HG03457 (cell line): ENCODE data around the gene CHST2.

ENCODE experiments used
- ATAC-seq: cut with Tn5 transposase; IDR thresholded peaks from one replicate; pipeline ENCODE4 v1.9.1; 2021; ENCODE audit warnings: moderate number of reproducible peaks; ENCODE audit not compliant: unreplicated experiment

The CHST2 gene

GRCh38 chr3:143098032-143098764 is 21.4 kb upstream of the CHST2 start:
- no peak for ATAC-seq

GRCh38 chr3:143099210-143099609 is 20.4 kb upstream of the CHST2 start:
- ATAC-seq = no peak

DNA sequence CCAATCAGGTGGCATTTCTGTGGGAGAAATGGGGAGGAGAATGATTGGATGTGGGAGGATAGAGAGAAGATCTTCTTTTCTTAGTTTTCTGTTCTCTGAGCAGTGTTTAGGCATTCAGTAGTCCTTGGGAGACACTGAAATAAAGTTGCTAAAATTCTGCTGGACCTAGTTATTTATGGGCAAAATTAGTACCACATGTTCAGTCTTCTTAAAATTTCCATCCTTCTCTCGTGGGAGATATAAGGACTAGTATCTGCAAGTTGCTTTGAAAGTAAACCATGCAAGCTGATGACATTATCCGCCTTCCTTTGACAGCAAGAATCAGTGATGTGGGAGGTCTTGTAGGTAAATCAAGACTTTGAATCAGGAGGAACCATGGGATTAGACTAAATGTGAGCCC is 19.9 kb upstream of the CHST2 start:
- no peak for ATAC-seq

GRCh38 chr3:143100451-143100850 is 19.1 kb upstream of the CHST2 start:
- no peak for ATAC-seq

GRCh38 chr3:143101792-143102381 is 17.7 kb upstream of the CHST2 start:
- no peak for ATAC-seq

DNA sequence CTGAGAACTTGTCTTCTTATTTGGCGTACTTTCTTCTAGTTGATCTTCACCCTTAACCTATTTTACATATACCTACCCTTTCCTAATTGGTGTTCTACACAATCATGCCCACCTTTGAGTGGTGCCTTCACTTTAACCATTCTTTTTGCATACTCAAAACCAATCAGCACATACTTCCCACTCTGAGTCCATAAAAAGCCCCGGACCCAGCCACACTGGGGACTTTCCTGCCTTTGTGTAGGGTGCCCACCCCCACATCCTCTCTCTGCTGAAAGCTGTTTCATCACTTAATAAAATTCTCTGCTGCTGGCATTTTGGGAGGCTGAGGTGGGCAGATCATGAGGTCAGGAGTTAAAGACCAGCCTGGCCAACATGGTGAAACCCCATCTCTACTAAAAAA is 15.9 kb upstream of the CHST2 start:
- ATAC-seq = no peak

- ATAC-seq = no peak
Observed at GRCh38 chr3:143105170-143105569, 14.4 kb upstream of the CHST2 start.

DNA sequence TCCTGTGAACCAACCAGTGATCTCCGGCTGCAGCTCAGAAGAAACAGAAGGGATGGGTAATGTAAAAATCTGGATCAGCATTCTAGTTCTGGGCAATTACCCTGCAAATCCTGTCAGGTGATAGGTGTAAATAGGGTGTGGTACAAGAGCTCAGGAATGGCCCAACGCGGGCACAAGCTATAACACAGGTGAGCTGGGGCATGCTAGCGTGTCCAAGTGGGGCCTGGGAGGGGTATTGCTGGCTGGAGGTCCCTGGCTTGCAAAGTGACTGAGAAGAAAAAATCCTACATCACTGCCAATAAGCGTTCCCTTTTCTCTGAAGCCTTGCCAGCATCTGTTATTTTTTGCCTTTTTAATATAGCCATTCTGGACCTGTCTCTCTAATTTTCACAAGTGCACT is 9.7 kb upstream of the CHST2 start:
- no peak for ATAC-seq

DNA sequence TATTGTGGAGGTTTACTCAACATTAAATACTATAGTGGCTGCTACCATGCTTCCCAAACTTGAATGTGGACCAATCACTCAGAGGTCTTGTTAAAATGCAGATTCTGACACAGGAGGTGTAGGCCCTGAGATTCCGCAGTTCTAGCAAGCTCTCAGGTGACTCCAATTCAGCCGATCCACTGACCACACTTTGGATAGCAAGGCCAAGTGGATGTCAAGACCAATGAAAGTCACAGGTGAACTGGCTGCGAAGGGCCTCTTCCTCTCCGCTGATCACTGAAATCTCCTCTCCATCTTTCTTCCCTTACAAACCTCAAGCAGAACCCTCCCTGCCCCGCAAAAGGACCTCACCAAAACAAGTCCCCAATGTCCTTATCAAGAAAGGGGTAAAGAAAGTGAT is 9.2 kb upstream of the CHST2 start:
- ATAC-seq = no peak

- ATAC-seq = no peak
Observed at GRCh38 chr3:143118630-143119008, 952 bp upstream of the CHST2 start.

- no peak for ATAC-seq
Observed at GRCh38 chr3:143119974-143120715, 574 bp downstream of the CHST2 start.

DNA sequence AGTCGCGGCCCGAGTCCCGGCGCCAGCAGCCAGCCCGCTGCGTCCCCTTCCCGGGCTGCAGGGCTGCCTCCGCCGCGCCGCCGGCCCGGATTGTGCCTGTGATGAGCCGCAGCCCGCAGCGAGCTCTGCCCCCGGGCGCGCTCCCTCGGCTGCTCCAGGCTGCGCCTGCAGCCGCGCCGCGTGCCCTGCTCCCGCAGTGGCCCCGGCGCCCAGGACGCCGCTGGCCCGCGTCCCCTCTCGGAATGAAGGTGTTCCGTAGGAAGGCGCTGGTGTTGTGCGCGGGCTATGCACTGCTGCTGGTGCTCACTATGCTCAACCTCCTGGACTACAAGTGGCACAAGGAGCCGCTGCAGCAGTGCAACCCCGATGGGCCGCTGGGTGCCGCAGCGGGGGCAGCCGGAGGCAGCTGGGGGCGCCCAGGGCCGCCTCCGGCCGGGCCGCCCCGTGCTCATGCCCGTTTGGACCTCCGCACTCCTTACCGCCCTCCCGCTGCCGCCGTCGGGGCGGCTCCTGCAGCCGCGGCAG is 1.2 kb downstream of the CHST2 start:
- no peak for ATAC-seq

DNA sequence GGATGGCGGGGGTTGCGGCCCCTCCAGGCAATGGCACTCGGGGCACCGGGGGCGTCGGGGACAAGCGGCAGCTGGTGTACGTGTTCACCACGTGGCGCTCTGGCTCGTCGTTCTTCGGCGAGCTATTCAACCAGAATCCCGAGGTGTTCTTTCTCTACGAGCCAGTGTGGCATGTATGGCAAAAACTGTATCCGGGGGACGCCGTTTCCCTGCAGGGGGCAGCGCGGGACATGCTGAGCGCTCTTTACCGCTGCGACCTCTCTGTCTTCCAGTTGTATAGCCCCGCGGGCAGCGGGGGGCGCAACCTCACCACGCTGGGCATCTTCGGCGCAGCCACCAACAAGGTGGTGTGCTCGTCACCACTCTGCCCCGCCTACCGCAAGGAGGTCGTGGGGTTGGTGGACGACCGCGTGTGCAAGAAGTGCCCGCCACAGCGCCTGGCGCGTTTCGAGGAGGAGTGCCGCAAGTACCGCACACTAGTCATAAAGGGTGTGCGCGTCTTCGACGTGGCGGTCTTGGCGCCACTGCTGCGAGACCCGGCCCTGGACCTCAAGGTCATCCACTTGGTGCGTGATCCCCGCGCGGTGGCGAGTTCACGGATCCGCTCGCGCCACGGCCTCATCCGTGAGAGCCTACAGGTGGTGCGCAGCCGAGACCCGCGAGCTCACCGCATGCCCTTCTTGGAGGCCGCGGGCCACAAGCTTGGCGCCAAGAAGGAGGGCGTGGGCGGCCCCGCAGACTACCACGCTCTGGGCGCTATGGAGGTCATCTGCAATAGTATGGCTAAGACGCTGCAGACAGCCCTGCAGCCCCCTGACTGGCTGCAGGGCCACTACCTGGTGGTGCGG is 1.9 kb downstream of the CHST2 start:
- no peak for ATAC-seq

GRCh38 chr3:143122089-143122430 is 2.5 kb downstream of the CHST2 start:
- ATAC-seq = no peak

DNA sequence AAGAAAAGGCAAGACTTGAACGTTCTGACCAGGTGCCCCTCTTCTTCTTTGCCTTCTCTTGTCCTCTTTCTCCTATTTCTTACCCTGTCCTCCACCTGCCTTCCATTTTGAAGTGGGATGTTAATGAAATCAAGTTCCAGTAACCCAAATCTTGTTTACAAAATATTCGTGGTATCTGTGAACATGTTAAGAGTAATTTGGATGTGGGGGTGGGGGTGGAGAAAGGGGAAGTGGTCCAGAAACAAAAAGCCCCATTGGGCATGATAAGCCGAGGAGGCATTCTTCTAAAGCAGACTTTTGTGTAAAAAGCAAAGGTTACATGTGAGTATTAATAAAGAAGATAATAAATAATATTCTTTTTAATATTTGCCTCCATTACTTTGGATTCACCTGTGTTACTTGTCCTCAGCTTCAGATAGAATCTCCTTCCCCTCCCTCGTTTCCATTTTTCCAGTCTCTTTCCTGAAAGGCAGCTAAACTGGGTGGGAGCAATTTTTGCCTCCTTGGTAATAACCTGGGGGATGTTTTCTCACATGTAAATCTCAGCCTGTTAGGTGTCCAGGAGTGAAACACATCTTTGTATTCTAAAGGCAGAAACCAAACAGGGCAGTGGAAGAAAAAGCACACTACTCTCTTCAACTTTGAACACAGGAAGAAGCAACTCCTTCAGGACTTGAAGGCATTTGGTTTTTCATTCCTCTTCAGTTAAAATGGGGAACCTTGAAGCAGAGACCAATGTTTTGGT is 3.2 kb downstream of the CHST2 start:
- no peak for ATAC-seq

DNA sequence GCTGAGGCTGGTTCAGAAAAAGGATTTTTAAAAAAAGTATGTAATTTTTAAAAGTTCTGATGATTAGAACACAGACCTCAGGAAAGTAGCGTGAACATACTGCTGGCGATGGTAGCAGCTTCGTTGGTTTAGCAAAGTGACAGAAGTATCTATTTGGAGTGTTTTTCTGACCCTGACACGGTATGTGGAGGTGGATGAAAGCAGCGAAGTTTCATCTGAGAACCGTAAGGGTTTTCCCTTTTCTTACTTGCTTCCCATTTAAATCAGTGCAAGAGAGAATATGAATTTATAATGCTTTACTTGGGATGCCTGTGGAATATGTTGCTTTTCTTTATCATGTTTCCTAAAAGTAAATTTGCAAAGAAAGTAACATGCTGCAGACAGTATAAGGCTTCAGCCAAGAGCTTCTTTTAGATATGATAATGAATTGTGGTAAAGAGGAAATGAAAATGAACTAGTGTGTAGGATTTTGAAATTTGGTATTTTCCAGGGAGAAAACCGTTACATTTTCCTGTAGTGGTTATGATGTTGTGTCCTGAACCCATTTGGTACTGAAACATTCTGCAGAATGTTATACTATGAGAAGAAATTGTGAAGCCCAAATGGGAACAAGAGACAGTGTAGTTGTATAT is 3.9 kb downstream of the CHST2 start:
- no peak for ATAC-seq

- ATAC-seq = no peak
Observed at GRCh38 chr3:143124601-143125520, 5.3 kb downstream of the CHST2 start.

- no peak for ATAC-seq
Observed at GRCh38 chr3:143127801-143128200, 8.2 kb downstream of the CHST2 start.
